ENCODE measurements around the gene ZDHHC7. TPM values are rescaled to one million over a fixed set of nuclear protein-coding genes. Genes with fewer than 3 reads are reported as not detected.

The ZDHHC7 gene
- total RNA-seq (2014; rRNA removed; shearing (Covaris generic)) (17.3 and 24.3 TPM in 2 replicates), total RNA-seq (2022) (22.5 and 24.1 TPM in 2 replicates), Bru-seq, nascent RNA (percentile 66 among the genes with signal in this experiment), BruChase-seq, experiment 1, labeled RNA remaining after a 6-hour chase (percentile 72 among the genes with signal in this experiment), BruChase-seq, experiment 2, labeled RNA remaining after a 2-hour chase (percentile 76 among the genes with signal in this experiment)
- long read RNA-seq, transcript ZDHHC7-201 (8 exons, 3,442 nt) = major isoform, 16 of 35 reads
- long read RNA-seq, transcript ZDHHC7-205 (5 exons, 582 nt) = minor isoform, 5 of 35 reads
- long read RNA-seq, partial matches to known transcripts = 1 of 35 reads
- long read RNA-seq, other reads (novel, unspliced or antisense) = 10 of 35 reads

DNA sequence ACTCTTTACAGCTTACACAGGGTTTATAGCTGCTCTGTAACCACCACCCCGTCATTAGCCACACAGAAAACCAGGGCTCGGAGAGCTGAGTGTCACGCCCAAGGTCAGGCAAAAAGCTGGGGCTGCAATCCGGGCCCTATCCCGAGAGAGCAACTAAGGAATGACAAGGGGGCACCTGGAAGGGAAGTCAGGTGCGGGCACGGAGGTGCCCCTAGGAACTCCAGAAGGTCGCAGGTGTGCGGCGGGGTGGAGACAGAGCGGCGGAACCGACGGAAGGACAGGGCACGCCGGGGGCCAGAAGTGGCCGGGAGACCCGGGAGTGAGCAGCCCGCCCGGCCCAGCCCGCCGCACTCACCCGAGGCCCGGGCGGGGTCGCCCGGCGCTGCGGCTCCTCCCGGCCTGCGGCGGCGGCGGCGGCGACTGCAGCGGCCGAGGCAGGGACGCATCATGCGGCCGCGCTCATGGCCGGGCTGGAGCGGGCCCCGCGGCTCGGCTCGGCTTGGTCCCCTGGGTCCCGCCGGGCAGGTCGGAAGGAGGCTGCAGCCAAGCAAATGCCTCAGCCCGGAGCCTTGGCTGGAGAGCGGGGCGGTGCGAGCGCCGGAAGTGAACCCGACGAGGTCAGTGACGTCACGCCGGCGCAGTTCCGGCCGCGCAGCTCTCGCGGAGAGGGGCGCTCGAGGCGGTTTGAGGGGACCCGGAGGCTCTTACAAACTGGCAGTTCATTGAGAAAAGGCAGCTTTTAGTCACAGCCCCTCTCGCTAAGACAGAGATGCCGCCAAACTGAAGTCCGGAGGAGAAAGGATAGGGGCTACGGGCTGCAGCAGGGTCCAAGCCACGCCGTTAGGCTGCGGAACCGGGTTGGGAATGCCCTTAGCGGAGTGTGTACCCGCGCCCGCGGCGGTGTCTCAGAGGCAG is at the start of gene ZDHHC7:
Gene ZDHHC7 (minus strand): TSS at position 605 of the 915 bp plus-strand sequence. CDS start 20,917 bp downstream, outside the sequence.
- Histone ChIP-seq H2AFZ (ENCODE audit: low read length) (peak within 1 kb of the TSS; percentile 91), H3K9me3 (ENCODE audit: low read length) (no peaks in the 10 kb centered on the region), H3K4me3 (ENCODE audit: low read depth, low read length, poor library complexity, severe bottlenecking) (peak within 1 kb of the TSS; percentile 98), H3K4me1 (ENCODE audit: insufficient read depth, low read length, poor library complexity, severe bottlenecking) (peaks cover 8% of the 10 kb centered on the region), H3K27ac (ENCODE audit: low read depth, low read length, poor library complexity, severe bottlenecking) (peak within 1 kb of the TSS; percentile 72), H3K36me3 (ENCODE audit: insufficient read depth, low read length) (0 out of 2 replicates have a peak, but pooled peaks cover 6% of the 10 kb centered on the region), H3K79me2 (ENCODE audit: insufficient read depth, low read depth, low read length) (peaks cover 37% of the 10 kb centered on the region; the same call in 1 of the 2 replicates), H3K9me2 (ENCODE audit: insufficient read depth, low read length) (no peaks in the 10 kb centered on the region), H3K4me2 (ENCODE audit: low read length) (peak within 1 kb of the TSS; percentile 89), H4K20me1 (ENCODE audit: insufficient read depth, low read length) (peaks cover 4% of the 10 kb centered on the region; the same call in 1 of the 2 replicates)
- POLR2A ChIA-PET = interaction anchor here (0.5 to 3.8 kb wide), 13 partner anchors 9 to 392 kb away, joined by 3 to 25 read pairs (median 3); partner anchors contain the start of gene KIAA0513
- BruUV-seq (replicated peaks) = no TSS peak
- intact Hi-C loops (cut with micrococcal nuclease; ENCODE audit: unreplicated experiment) = loop anchor here (5.0 kb wide), 1 partner anchor 76 kb away; no protein-coding TSS in a partner anchor
- CTCF ChIA-PET (ENCODE audit: unreplicated experiment) = interaction anchor here (1.1 kb wide), 1 partner anchor 50 kb away, joined by 4 read pairs; no protein-coding TSS in a partner anchor
- peak; percentile 91 for DNase-seq (ENCODE audit: low spot score)
- no peak for TF ChIP-seq EZH2phosphoT487 (IDR thresholded peaks at IDR 0.05; ENCODE audit: borderline replicate concordance, low read depth, low read length)
- TF ChIP-seq, protein P1, sequence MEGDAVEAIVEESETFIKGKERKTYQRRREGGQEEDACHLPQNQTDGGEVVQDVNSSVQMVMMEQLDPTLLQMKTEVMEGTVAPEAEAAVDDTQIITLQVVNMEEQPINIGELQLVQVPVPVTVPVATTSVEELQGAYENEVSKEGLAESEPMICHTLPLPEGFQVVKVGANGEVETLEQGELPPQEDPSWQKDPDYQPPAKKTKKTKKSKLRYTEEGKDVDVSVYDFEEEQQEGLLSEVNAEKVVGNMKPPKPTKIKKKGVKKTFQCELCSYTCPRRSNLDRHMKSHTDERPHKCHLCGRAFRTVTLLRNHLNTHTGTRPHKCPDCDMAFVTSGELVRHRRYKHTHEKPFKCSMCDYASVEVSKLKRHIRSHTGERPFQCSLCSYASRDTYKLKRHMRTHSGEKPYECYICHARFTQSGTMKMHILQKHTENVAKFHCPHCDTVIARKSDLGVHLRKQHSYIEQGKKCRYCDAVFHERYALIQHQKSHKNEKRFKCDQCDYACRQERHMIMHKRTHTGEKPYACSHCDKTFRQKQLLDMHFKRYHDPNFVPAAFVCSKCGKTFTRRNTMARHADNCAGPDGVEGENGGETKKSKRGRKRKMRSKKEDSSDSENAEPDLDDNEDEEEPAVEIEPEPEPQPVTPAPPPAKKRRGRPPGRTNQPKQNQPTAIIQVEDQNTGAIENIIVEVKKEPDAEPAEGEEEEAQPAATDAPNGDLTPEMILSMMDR (conservative IDR thresholded peaks at IDR 0.05; ENCODE audit: low read length) = peak; percentile 38; the same call in 1 of the 2 replicates

GRCh38 chr16:85058909-85059308 is 47.6 kb upstream of the ZDHHC7 start:
- no peaks in the 10 kb centered on the region for H3K9me2 ChIP-seq (ENCODE audit: insufficient read depth, low read length)
- no peak overlapping the region for H2AFZ ChIP-seq (ENCODE audit: low read length)
- no peaks in the 10 kb centered on the region for H3K79me2 ChIP-seq (ENCODE audit: insufficient read depth, low read depth, low read length)
- no peak for TF ChIP-seq EZH2phosphoT487 (IDR thresholded peaks at IDR 0.05; ENCODE audit: borderline replicate concordance, low read depth, low read length)
- TF ChIP-seq, protein P1 (conservative IDR thresholded peaks at IDR 0.05; ENCODE audit: low read length) = no peak
- H3K36me3 ChIP-seq (ENCODE audit: insufficient read depth, low read length) = no peaks in the 10 kb centered on the region
- intact Hi-C loops (cut with micrococcal nuclease; ENCODE audit: unreplicated experiment) = no loop called here
- no peak for DNase-seq (ENCODE audit: low spot score)
- BruUV-seq (replicated peaks) = no TSS peak
- no peaks in the 10 kb centered on the region for H3K9me3 ChIP-seq (ENCODE audit: low read length)
- CTCF ChIA-PET (ENCODE audit: unreplicated experiment) = no interaction called here
- H4K20me1 ChIP-seq (ENCODE audit: insufficient read depth, low read length) = no peaks in the 10 kb centered on the region
- POLR2A ChIA-PET = interaction anchor here (0.7 kb wide), 2 partner anchors 24 to 146 kb away, joined by 3 read pairs; no protein-coding TSS in a partner anchor
- H3K4me1 ChIP-seq (ENCODE audit: insufficient read depth, low read length, poor library complexity, severe bottlenecking) = peaks cover 37% of the 10 kb centered on the region
- no peak overlapping the region for H3K4me3 ChIP-seq (ENCODE audit: low read depth, low read length, poor library complexity, severe bottlenecking)
- no peak overlapping the region for H3K27ac ChIP-seq (ENCODE audit: low read depth, low read length, poor library complexity, severe bottlenecking)
- no peak overlapping the region for H3K4me2 ChIP-seq (ENCODE audit: low read length)
